ENCODE data around the gene SGMS1.

Gene SGMS1

GRCh38 chr10:50439806-50440205, 183.9 kb downstream of the SGMS1 start:
- intact Hi-C loops (cut with DNase I; ENCODE audit: low total_unique reads): loop anchor here (10.0 kb wide), 1 partner anchor 65 kb away; no protein-coding TSS in a partner anchor
- no peaks in the 10 kb centered on the region for H3K36me3 ChIP-seq

DNA sequence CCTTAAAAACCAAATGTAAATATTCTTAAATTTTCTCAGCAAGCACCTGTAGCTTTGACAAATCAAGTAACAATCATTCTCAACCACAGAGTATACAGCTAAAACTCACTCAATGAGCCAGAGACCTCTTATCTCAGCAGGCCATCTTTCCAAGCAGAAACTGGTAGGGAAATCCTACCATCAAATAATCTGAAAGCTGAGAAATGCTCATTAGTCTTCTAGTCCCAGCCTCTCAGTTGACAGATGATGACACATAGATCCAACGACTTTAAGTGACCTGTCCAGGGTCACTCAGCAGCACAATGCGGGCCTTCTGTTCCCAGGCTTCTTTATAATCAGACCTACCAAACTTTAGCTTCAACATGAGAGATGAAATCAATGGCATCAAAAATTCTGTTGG, 184.6 kb downstream of the SGMS1 start:
- no peak overlapping the region for H3K4me3 ChIP-seq
- intact Hi-C loops (cut with DNase I; ENCODE audit: low total_unique reads): no loop called here
- H3K36me3 ChIP-seq: no peaks in the 10 kb centered on the region
- TF ChIP-seq CTCF (IDR thresholded peaks at IDR 0.05): no peak
- H3K4me1 ChIP-seq: peaks cover 0 to 32% (median 7%) of the 10 kb centered on the region in 4 donors
- H3K9me3 ChIP-seq: no peaks in the 10 kb centered on the region
- no peak for DNase-seq
- no peak overlapping the region for H3K27ac ChIP-seq
- H3K27me3 ChIP-seq: no peaks in the 10 kb centered on the region

More at GRCh38 chr10:50439806-50440205, 183.9 kb downstream of the SGMS1 start:
- H3K9me3 ChIP-seq: no peaks in the 10 kb centered on the region
- H3K27me3 ChIP-seq: no peaks in the 10 kb centered on the region
- DNase-seq: no peak
- no peak overlapping the region for H3K27ac ChIP-seq
- H3K4me1 ChIP-seq: peaks cover 0 to 32% (median 7%) of the 10 kb centered on the region in 4 donors
- no peak overlapping the region for H3K4me3 ChIP-seq
- TF ChIP-seq CTCF (IDR thresholded peaks at IDR 0.05): no peak

DNA sequence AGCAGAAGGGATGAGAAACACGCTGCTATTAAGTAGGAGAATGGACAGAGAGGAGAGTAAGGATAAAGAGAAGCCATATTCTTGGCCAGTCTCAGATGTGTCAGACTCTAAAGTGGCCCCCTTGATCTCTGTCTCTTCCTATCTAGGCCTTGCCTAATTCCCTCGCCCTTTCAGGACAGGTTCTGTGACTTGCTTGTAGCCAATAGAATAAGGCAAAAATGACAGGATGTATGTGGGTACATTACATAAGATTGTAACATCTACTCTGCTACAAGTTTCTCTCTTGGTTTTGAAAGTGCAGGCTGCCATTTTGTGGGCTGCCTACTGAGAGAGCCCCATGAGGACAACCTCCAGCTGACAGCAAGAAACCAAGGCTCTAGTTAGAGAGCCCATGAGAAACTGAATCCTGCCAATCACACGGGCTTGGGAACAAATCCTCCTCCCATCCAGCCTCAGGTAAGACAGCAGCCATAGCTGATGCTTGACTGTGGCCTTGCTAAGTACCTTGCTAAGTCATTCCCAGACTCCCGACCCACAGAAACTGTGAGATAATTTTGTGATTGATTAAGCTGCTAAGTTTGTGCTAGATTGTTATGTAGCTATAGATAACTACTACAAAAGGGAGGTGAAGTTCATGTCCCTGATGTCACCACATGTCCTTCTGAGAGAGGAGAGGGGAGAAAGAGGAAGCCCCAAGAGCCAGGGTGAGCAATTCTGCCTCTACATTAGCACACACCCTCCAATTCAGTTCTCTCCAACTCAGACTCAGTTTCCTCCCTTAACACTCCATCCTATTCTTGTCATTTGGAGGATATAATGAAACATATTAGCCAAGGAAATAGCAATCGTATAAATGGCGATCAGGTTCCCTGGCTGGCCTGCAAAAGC, 185.5 kb downstream of the SGMS1 start:
- Histone ChIP-seq H3K4me1 (peaks cover 0 to 32% (median 7%) of the 10 kb centered on the region in 4 donors), H3K27ac (no peak overlapping the region), H3K27me3 (no peaks in the 10 kb centered on the region), H3K9me3 (no peaks in the 10 kb centered on the region), H3K4me3 (no peak overlapping the region), H3K36me3 (no peaks in the 10 kb centered on the region)
- no peak for TF ChIP-seq CTCF (IDR thresholded peaks at IDR 0.05)
- no peak for DNase-seq
- intact Hi-C loops (cut with DNase I; ENCODE audit: low total_unique reads): no loop called here

- Histone ChIP-seq H3K4me1 (peaks cover 0 to 36% (median 8%) of the 10 kb centered on the region in 4 donors), H3K9me3 (no peaks in the 10 kb centered on the region), H3K4me3 (no peak overlapping the region), H3K27me3 (no peaks in the 10 kb centered on the region), H3K27ac (no peak overlapping the region), H3K36me3 (no peaks in the 10 kb centered on the region)
- intact Hi-C loops (cut with DNase I; ENCODE audit: low total_unique reads): no loop called here
- no peak for DNase-seq
- TF ChIP-seq CTCF (IDR thresholded peaks at IDR 0.05): no peak
Measured at GRCh38 chr10:50437248-50437647, 186.5 kb downstream of the SGMS1 start.

DNA sequence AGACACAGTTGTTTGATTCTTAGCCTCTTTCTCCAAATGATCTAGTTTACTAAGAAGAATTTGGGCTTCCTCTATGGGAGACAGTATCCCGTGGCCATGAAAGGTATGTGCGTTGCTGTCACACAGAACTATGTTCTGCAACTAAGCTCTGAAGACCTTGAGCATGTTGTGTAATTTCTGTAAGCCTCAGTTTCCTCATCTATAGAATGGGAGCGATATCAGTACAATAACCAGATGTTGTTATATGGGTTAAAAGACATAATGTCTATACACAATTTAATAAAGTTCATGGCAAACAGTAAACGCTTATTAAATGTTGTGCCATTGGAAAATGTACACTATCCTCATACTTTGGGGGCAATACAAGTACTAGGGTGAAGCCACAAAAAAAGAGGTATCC, 187.0 kb downstream of the SGMS1 start:
- intact Hi-C loops (cut with DNase I; ENCODE audit: low total_unique reads): no loop called here
- Histone ChIP-seq H3K9me3 (no peaks in the 10 kb centered on the region), H3K4me1 (peaks cover 0 to 40% (median 10%) of the 10 kb centered on the region in 4 donors), H3K27ac (no peak overlapping the region), H3K4me3 (no peak overlapping the region), H3K27me3 (no peaks in the 10 kb centered on the region), H3K36me3 (no peaks in the 10 kb centered on the region)
- no peak for DNase-seq
- no peak for TF ChIP-seq CTCF (IDR thresholded peaks at IDR 0.05)
